HL-60 (cell line): Measurements from ENCODE around the gene WDR48.

Experiments used
- DNase-seq, 2 experiments: peaks; one replicate each; pipeline ENCODE4 v3.0.0-alpha.2; 2010 to 2020; ENCODE audit warnings: low read depth in 1 of 2, low spot score in 1 of 2
- H3K27ac ChIP-seq: fragments of 250-450 bp; sonication (Bioruptor Pico); replicated peaks from 2 replicates; pipeline ENCODE4 v1.5.1; 2020; ENCODE audit warnings: mild to moderate bottlenecking, moderate library complexity
- H3K27me3 ChIP-seq: fragments of 250-450 bp; sonication (Bioruptor Pico); 2 replicates; pipeline ENCODE4 v1.5.1; 2021; ENCODE audit warnings: mild to moderate bottlenecking, moderate library complexity; ENCODE audit not compliant: insufficient read depth, poor library complexity, severe bottlenecking
- H3K4me3 ChIP-seq: replicated peaks from 2 replicates; pipeline ENCODE4 v1.5.1; 2011; ENCODE audit warnings: mild to moderate bottlenecking, control low read depth, low read length; ENCODE audit not compliant: insufficient read depth
- GABPA ChIP-seq: IDR thresholded peaks from 2 replicates; pipeline ENCODE4 v1.6.1; 2012; ENCODE audit warnings: low read depth
- POLR2AphosphoS5 ChIP-seq: IDR thresholded peaks from 2 replicates; pipeline ENCODE4 v1.6.1; 2012; ENCODE audit warnings: low read depth
- SPI1 ChIP-seq: IDR thresholded peaks from 2 replicates; pipeline ENCODE4 v1.6.1; 2012; ENCODE audit warnings: low read depth, mild to moderate bottlenecking, borderline replicate concordance
- TF ChIP-seq, protein P1 (sequence below): IDR thresholded peaks from 2 replicates; pipeline ENCODE4 v1.6.1; 2012; ENCODE audit warnings: low read depth; ENCODE audit not compliant: insufficient replicate concordance
- TF ChIP-seq, protein P2 (sequence below): IDR thresholded peaks from one replicate; pipeline ENCODE4 v1.5.1; 2011; ENCODE audit warnings: low read length, control low read depth, inconsistent platforms; ENCODE audit not compliant: insufficient read depth

Gene WDR48

DNA sequence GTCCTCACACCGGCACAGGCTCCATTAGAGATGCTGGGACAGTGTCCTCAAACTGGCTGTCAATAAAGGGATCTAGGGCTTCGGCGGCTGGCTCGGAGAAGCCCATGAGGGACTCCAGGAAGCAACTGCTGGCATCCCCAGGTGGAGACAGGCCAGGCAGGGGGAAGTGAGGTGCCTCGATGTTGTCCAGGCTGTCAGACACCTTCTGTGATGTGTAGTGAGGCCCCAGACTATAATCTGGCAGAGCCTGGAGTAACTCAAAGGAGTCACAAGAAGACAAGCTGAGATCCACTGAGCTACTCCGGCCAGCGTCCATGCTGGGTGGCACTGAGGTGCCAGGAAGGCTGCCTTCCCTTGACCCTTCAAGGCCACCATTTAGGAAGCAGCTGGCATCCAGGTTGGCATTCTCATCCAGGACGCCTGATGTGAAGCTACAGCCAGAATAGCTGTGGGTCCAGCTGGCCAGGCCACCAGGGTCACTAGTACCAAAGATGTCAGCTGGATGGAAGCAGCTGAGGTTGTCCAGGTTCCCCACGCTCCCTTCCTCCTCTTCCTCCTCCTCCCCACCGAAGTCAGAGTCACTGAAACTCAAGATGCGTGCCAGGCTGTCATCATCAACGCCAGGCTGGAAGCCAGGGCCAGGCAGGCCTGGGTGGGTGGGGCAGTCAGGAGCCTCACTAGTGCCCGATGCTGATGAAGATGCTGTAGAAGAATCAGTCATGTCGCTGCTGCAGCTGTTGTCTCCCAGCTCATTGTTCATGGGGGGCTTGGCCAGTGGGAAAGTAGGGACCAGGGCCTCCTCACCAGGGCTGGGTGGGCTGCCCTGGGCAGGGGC is 91.5 kb downstream of the WDR48 start:
- TF ChIP-seq, protein P1, sequence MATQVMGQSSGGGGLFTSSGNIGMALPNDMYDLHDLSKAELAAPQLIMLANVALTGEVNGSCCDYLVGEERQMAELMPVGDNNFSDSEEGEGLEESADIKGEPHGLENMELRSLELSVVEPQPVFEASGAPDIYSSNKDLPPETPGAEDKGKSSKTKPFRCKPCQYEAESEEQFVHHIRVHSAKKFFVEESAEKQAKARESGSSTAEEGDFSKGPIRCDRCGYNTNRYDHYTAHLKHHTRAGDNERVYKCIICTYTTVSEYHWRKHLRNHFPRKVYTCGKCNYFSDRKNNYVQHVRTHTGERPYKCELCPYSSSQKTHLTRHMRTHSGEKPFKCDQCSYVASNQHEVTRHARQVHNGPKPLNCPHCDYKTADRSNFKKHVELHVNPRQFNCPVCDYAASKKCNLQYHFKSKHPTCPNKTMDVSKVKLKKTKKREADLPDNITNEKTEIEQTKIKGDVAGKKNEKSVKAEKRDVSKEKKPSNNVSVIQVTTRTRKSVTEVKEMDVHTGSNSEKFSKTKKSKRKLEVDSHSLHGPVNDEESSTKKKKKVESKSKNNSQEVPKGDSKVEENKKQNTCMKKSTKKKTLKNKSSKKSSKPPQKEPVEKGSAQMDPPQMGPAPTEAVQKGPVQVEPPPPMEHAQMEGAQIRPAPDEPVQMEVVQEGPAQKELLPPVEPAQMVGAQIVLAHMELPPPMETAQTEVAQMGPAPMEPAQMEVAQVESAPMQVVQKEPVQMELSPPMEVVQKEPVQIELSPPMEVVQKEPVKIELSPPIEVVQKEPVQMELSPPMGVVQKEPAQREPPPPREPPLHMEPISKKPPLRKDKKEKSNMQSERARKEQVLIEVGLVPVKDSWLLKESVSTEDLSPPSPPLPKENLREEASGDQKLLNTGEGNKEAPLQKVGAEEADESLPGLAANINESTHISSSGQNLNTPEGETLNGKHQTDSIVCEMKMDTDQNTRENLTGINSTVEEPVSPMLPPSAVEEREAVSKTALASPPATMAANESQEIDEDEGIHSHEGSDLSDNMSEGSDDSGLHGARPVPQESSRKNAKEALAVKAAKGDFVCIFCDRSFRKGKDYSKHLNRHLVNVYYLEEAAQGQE = no peak
- TF ChIP-seq, protein P2, sequence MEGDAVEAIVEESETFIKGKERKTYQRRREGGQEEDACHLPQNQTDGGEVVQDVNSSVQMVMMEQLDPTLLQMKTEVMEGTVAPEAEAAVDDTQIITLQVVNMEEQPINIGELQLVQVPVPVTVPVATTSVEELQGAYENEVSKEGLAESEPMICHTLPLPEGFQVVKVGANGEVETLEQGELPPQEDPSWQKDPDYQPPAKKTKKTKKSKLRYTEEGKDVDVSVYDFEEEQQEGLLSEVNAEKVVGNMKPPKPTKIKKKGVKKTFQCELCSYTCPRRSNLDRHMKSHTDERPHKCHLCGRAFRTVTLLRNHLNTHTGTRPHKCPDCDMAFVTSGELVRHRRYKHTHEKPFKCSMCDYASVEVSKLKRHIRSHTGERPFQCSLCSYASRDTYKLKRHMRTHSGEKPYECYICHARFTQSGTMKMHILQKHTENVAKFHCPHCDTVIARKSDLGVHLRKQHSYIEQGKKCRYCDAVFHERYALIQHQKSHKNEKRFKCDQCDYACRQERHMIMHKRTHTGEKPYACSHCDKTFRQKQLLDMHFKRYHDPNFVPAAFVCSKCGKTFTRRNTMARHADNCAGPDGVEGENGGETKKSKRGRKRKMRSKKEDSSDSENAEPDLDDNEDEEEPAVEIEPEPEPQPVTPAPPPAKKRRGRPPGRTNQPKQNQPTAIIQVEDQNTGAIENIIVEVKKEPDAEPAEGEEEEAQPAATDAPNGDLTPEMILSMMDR = no peak
- TF ChIP-seq POLR2AphosphoS5 (no peak), SPI1 (no peak), GABPA (no peak)
- Histone ChIP-seq H3K27ac (no peak overlapping the region), H3K27me3 (no peaks in the 10 kb centered on the region), H3K4me3 (no peak overlapping the region)
- no peak for DNase-seq

DNA sequence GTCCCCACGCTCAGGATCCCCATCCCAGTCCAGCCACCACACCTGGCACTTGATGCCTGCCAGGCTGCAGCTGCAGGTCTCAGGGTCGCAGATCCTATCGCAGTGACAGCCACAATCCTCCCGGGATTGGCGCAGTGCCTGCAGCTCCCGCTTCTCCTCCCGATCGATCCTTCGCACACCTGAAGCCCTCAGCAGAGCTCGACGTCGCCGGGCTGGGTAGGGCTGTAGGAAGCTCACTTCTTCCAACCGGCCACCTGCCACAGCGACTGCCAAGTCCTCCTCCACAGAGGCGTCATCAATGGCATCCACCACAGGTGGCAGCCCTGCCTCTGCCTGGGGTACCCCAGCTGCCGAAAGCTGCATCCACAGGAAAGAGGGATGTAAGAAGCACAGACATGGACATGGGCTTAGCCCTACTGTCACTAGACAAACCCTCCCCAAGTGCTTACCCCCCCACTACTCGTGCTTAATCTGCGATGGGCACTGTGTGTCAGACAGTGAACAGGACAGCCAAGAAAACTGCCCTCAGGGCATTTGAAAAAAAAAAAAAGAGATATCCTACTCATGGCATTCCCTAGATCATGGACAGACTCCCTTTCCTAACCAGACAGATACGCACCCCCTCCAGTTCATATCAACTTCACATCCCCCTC is 92.4 kb downstream of the WDR48 start:
- no peak for DNase-seq
- H3K4me3 ChIP-seq = no peak overlapping the region
- TF ChIP-seq, protein P2 = no peak
- TF ChIP-seq, protein P1 = no peak
- TF ChIP-seq GABPA = no peak
- TF ChIP-seq SPI1 = no peak
- no peak for TF ChIP-seq POLR2AphosphoS5
- no peak overlapping the region for H3K27ac ChIP-seq
- H3K27me3 ChIP-seq = no peaks in the 10 kb centered on the region

GRCh38 chr3:39144748-39145380 is 93.0 kb downstream of the WDR48 start:
- H3K27ac ChIP-seq = no peak overlapping the region
- H3K4me3 ChIP-seq = no peak overlapping the region
- no peak for DNase-seq
- TF ChIP-seq, protein P1 = no peak
- no peak for TF ChIP-seq POLR2AphosphoS5
- no peak for TF ChIP-seq GABPA
- no peak for TF ChIP-seq SPI1
- TF ChIP-seq, protein P2 = no peak
- H3K27me3 ChIP-seq = no peaks in the 10 kb centered on the region
